Activated CD4-positive, alpha-beta T cell treated with anti-CD3 and anti-CD28 coated beads for 24 hours (primary cell): ENCODE results near the gene OR1I1.

Source experiments
- DNase-seq, 2 donors: peaks; one replicate each; pipeline ENCODE4 v3.0.0-alpha.2; 2020; ENCODE audit warnings: low read depth in 2 of 2

Gene OR1I1

GRCh38 chr19:15098460-15098859 is 16.4 kb downstream of the OR1I1 start:
- DNase-seq, result no peak

GRCh38 chr19:15099017-15099582 is 17.1 kb downstream of the OR1I1 start:
- no peak for DNase-seq

GRCh38 chr19:15101479-15102082 is 19.6 kb downstream of the OR1I1 start:
- peak; percentile 38 to 49 for DNase-seq

GRCh38 chr19:15104003-15104402 is 22.0 kb downstream of the OR1I1 start:
- DNase-seq, result no peak

GRCh38 chr19:15104411-15104810 is 22.4 kb downstream of the OR1I1 start:
- no peak for DNase-seq

GRCh38 chr19:15105044-15105443 is 23.0 kb downstream of the OR1I1 start:
- no peak for DNase-seq

- peak in 1 of 2 donors; percentile 23 for DNase-seq
Observed at GRCh38 chr19:15107061-15108010, 25.3 kb downstream of the OR1I1 start, which contains the start of gene SYDE1. Gene SYDE1 (plus strand): TSS chr19:15107401. CDS start chr19:15107434, 33 bp downstream.

GRCh38 chr19:15108145-15108844 is 26.3 kb downstream of the OR1I1 start:
- no peak for DNase-seq

- no peak for DNase-seq
Observed at GRCh38 chr19:15108845-15109767, 27.1 kb downstream of the OR1I1 start.

GRCh38 chr19:15109768-15110417 is 27.9 kb downstream of the OR1I1 start:
- no peak for DNase-seq

- DNase-seq, result no peak
Observed at GRCh38 chr19:15110418-15110815, 28.4 kb downstream of the OR1I1 start.

GRCh38 chr19:15111758-15112157 is 29.7 kb downstream of the OR1I1 start:
- DNase-seq, result no peak

- DNase-seq, result no peak
Observed at GRCh38 chr19:15112385-15112784, 30.4 kb downstream of the OR1I1 start.

- no peak for DNase-seq
Observed at GRCh38 chr19:15113245-15114152, 31.5 kb downstream of the OR1I1 start.

GRCh38 chr19:15114153-15114540 is 32.1 kb downstream of the OR1I1 start:
- DNase-seq, result no peak

- no peak for DNase-seq
Observed at GRCh38 chr19:15115080-15115479, 33.1 kb downstream of the OR1I1 start.

GRCh38 chr19:15115762-15116615 is 34.0 kb downstream of the OR1I1 start:
- DNase-seq, result no peak

- no peak for DNase-seq
Observed at GRCh38 chr19:15116856-15117255, 34.8 kb downstream of the OR1I1 start.
